DOHH2 (cell line): ENCODE data around the gene EGF.

ENCODE experiments used
- H3F3A ChIP-seq: fragments of 200-600 bp; sonication (generic), shearing (Covaris generic); 2 replicates; pipeline ENCODE4 v1.6.0; 2016; ENCODE audit warnings: antibody characterized with exemption, mild to moderate bottlenecking; ENCODE audit not compliant: control insufficient read depth, insufficient read depth
- H3K27ac ChIP-seq: fragments of 200-600 bp; sonication (generic); 2 replicates; pipeline ENCODE4 v1.5.1; 2014; ENCODE audit warnings: low read depth, mild to moderate bottlenecking, low read length, moderate library complexity
- H3K27me3 ChIP-seq: fragments of 200-600 bp; sonication (generic); 2 replicates; pipeline ENCODE4 v1.6.1; 2014; ENCODE audit warnings: mild to moderate bottlenecking, low read length, mixed read lengths; ENCODE audit not compliant: control insufficient read depth
- H3K36me3 ChIP-seq: fragments of 200-600 bp; sonication (generic); 2 replicates; pipeline ENCODE4 v1.6.1; 2014; ENCODE audit warnings: mild to moderate bottlenecking, low read length, moderate library complexity, mixed read lengths; ENCODE audit not compliant: control insufficient read depth
- H3K4me1 ChIP-seq: fragments of 200-600 bp; sonication (generic); 2 replicates; pipeline ENCODE4 v1.6.1; 2014; ENCODE audit warnings: mild to moderate bottlenecking, low read length, mixed read lengths; ENCODE audit not compliant: control insufficient read depth
- H3K4me2 ChIP-seq: fragments of 200-600 bp; sonication (generic); 2 replicates; pipeline ENCODE4 v1.6.0; 2014; ENCODE audit warnings: mild to moderate bottlenecking, low read length, moderate library complexity
- H3K4me3 ChIP-seq: fragments of 200-600 bp; sonication (generic); 2 replicates; pipeline ENCODE4 v1.5.1; 2014; ENCODE audit warnings: mild to moderate bottlenecking, low read length, mixed read lengths
- H3K79me2 ChIP-seq: fragments of 200-600 bp; sonication (generic); 2 replicates; pipeline ENCODE4 v1.6.1; 2014; ENCODE audit warnings: mild to moderate bottlenecking, low read length, mixed read lengths; ENCODE audit not compliant: control insufficient read depth
- H3K9me2 ChIP-seq: fragments of 200-600 bp; sonication (generic); replicated peaks from 2 replicates; pipeline ENCODE4 v1.6.1; 2014; ENCODE audit warnings: mild to moderate bottlenecking, low read length, mixed read lengths; ENCODE audit not compliant: control insufficient read depth
- H3K9me3 ChIP-seq: fragments of 200-600 bp; sonication (generic); 2 replicates; pipeline ENCODE4 v1.6.1; 2014; ENCODE audit warnings: antibody characterized with exemption, low read length, mixed read lengths; ENCODE audit not compliant: control insufficient read depth, insufficient read depth
- H4K20me1 ChIP-seq: fragments of 200-600 bp; sonication (generic); 2 replicates; pipeline ENCODE4 v1.6.0; 2014; ENCODE audit warnings: low read depth, mild to moderate bottlenecking, antibody characterized with exemption, low read length, moderate library complexity; ENCODE audit not compliant: control insufficient read depth, insufficient read depth
- EZH2phosphoT487 ChIP-seq: fragments of 200-600 bp; sonication (generic); IDR thresholded peaks from 2 replicates; pipeline ENCODE4 v1.6.1; 2017; ENCODE audit warnings: borderline replicate concordance, mild to moderate bottlenecking, antibody characterized with exemption, low read length, moderate library complexity, mixed read lengths
- TF ChIP-seq, protein P1 (sequence below): fragments of 200-600 bp; sonication (generic); IDR thresholded peaks from one replicate; pipeline ENCODE4 v1.5.1; 2014; ENCODE audit warnings: antibody characterized with exemption, mild to moderate bottlenecking, low read depth, low read length; ENCODE audit not compliant: poor library complexity, severe bottlenecking

The EGF gene

DNA sequence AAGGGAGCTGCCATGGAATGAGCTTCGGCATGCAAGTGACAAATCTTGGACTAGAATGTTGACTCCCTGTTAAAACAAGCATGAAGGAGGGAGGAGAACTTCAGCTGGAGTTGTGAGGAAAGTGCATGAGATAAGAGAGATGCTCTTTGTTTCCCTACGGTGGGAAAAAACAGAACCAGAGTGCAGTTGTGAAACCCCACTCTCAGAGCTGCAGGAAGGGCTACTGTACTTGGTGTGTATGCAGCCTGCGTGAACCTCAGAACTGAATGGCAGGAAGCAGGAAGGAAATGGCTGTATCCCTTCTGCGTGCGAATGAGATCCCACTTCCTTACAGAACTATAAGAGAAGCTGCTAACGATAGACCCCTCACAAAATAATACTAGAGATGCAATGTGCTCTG is 57.2 kb downstream of the EGF start:
- no peaks in the 10 kb centered on the region for H3K9me3 ChIP-seq
- no peaks in the 10 kb centered on the region; the same call in 1 of the 2 replicates for H3K9me2 ChIP-seq
- H3K4me3 ChIP-seq: peak overlapping the region; percentile 23
- no peaks in the 10 kb centered on the region for H4K20me1 ChIP-seq
- TF ChIP-seq, protein P1, sequence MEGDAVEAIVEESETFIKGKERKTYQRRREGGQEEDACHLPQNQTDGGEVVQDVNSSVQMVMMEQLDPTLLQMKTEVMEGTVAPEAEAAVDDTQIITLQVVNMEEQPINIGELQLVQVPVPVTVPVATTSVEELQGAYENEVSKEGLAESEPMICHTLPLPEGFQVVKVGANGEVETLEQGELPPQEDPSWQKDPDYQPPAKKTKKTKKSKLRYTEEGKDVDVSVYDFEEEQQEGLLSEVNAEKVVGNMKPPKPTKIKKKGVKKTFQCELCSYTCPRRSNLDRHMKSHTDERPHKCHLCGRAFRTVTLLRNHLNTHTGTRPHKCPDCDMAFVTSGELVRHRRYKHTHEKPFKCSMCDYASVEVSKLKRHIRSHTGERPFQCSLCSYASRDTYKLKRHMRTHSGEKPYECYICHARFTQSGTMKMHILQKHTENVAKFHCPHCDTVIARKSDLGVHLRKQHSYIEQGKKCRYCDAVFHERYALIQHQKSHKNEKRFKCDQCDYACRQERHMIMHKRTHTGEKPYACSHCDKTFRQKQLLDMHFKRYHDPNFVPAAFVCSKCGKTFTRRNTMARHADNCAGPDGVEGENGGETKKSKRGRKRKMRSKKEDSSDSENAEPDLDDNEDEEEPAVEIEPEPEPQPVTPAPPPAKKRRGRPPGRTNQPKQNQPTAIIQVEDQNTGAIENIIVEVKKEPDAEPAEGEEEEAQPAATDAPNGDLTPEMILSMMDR: no peak
- no peak for TF ChIP-seq EZH2phosphoT487
- no peaks in the 10 kb centered on the region for H3K27me3 ChIP-seq
- no peak overlapping the region for H3K27ac ChIP-seq
- peaks cover 23% of the 10 kb centered on the region for H3K4me1 ChIP-seq
- H3F3A ChIP-seq: no peaks in the 10 kb centered on the region
- H3K36me3 ChIP-seq: no peaks in the 10 kb centered on the region
- H3K4me2 ChIP-seq: peak overlapping the region; percentile 38
- no peaks in the 10 kb centered on the region for H3K79me2 ChIP-seq

DNA sequence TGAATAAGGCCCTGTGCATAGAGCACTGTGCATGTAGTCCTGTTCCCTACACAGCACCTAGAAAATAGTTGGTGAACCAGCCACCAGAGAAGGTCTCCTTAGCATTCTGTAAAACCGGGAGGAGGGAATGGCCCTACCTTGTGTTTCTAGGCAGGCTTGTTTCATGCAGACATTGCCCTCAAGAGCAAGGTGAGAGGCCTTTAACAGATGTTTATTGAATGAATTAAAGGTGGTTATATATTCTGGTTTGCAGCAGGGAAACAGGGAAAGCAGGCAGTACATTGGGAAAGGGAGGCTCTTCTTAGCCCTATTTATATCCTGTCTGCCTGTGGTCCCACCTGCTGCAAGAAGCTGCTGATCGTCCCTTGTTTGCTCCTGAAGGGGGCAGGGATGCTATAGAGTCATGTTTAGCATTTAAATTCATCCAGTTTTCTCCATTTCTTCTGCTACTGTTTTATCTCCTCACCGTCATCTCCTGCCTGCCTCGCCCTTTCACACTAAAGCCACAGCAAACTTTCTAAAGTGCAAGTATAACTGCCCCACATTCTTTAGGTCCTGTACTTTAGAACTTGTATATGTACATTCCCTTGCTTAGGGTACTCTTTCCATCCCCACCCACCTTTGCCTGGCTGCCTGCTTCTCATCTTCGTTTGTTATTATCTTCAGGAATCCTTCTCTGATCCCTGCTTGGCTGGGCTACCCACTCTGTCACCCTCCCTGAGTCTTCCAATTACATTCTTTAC is 60.3 kb downstream of the EGF start:
- TF ChIP-seq, protein P1: no peak
- TF ChIP-seq EZH2phosphoT487: no peak
- no peaks in the 10 kb centered on the region for H3K36me3 ChIP-seq
- no peaks in the 10 kb centered on the region for H3K9me3 ChIP-seq
- H3K27ac ChIP-seq: no peak overlapping the region
- H3K4me1 ChIP-seq: peaks cover 19% of the 10 kb centered on the region
- no peaks in the 10 kb centered on the region for H3K27me3 ChIP-seq
- no peaks in the 10 kb centered on the region; the same call in 1 of the 2 replicates for H3K9me2 ChIP-seq
- H3K79me2 ChIP-seq: no peaks in the 10 kb centered on the region
- H3F3A ChIP-seq: no peaks in the 10 kb centered on the region
- no peak overlapping the region for H3K4me2 ChIP-seq
- no peak overlapping the region for H3K4me3 ChIP-seq
- H4K20me1 ChIP-seq: no peaks in the 10 kb centered on the region

DNA sequence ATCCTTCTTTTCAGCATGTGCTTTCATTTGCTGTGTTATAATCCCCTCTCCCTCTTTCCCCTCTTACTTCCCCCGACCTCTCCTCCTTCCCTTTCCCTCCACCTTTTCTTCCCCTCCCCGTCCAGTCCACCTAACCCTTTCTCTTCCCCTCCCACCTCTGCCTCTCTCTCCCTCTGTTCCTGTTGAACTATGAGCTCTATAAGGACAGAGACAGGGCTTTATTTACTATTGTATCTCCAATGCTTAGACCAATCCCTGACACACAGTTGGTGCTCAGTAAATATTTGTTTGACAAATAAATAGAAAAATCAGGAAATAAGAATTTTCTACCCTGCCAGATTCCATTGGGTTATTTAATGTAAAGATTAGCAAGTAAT is 60.8 kb downstream of the EGF start:
- H3K4me3 ChIP-seq: no peak overlapping the region
- H3K4me2 ChIP-seq: no peak overlapping the region
- TF ChIP-seq, protein P1: no peak
- no peak for TF ChIP-seq EZH2phosphoT487
- H3K36me3 ChIP-seq: no peaks in the 10 kb centered on the region
- no peaks in the 10 kb centered on the region for H3K9me3 ChIP-seq
- H3K27ac ChIP-seq: no peak overlapping the region
- no peaks in the 10 kb centered on the region; the same call in 1 of the 2 replicates for H3K9me2 ChIP-seq
- H3K4me1 ChIP-seq: peaks cover 15% of the 10 kb centered on the region
- H3K27me3 ChIP-seq: no peaks in the 10 kb centered on the region
- no peaks in the 10 kb centered on the region for H3F3A ChIP-seq
- H3K79me2 ChIP-seq: no peaks in the 10 kb centered on the region
- H4K20me1 ChIP-seq: no peaks in the 10 kb centered on the region
